Measurements from ENCODE around the gene HID1. TPM values are rescaled to one million over a fixed set of nuclear protein-coding genes. Genes with fewer than 3 reads are reported as not detected.
A peak's percentile ranks its signal among the peaks of the same experiment; 100 is the strongest.

Gene HID1
- total and polyA plus RNA-seq, 9 of the 15 experiments (the other 6 are each of a cell fraction or from before 2014, with no cell fraction given): 0.14 to 2.1 (median 0.54) TPM; not detected in 2

DNA sequence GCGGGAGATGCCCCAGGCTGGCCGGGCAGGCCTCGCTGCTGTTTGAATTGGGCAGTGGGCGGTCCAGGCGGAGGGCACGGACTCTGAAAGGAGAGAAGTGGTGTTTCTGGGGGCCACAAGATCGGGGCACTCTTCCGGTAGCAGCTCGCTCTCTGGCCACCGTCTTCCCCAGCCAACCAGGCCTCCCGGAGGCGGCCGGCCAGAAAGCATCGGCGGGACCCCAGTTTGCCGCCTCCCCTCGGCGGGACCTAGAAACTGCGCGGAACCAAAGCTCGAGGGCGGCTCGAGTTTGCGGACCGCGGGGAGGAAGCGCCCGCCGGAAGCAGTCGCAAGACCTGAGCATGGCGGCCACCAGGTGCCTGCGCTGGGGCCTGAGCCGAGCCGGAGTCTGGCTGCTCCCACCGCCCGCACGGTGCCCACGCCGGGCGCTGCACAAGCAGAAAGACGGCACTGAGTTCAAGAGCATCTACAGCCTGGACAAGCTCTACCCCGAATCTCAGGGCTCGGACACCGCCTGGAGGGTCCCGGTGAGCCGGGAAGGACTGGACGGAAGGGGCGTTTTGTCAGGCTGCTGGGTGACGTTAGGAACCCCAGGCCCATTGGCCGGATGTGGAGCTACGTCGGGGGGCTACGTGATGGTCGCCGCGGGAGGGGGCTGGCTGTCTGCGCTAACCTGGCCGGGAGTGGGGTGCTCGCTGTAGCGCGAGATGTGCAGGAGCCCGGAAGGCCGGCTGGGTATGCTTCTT lies 40.0 kb upstream of the HID1 start, which contains the start of gene MRPL58 (continued):
- no peak for TF ChIP-seq ELF2 (CRISPR knock-in tag; IDR thresholded peaks at IDR 0.05)
- TF ChIP-seq ZFP1 (CRISPR knock-in tag; IDR thresholded peaks at IDR 0.05): no peak
- no peak for TF ChIP-seq ZKSCAN3 (CRISPR knock-in tag; IDR thresholded peaks at IDR 0.05)
- no peak for TF ChIP-seq EWSR1 (IDR thresholded peaks at IDR 0.05; ENCODE audit: borderline replicate concordance, low read depth, partially characterized antibody)
- TF ChIP-seq POU5F1 (IDR thresholded peaks at IDR 0.05; ENCODE audit: borderline replicate concordance, low read depth, low read length, partially characterized antibody): no peak
- TF ChIP-seq MIER1 (IDR thresholded peaks at IDR 0.05; ENCODE audit: low read depth): no peak
- TF ChIP-seq ZNF431 (CRISPR knock-in tag; IDR thresholded peaks at IDR 0.05): peak; percentile 59; the same call in 1 of the 2 replicates
- no peak for TF ChIP-seq ZFPM2 (CRISPR knock-in tag; IDR thresholded peaks at IDR 0.05)
- TF ChIP-seq CHD4 (IDR thresholded peaks at IDR 0.05; ENCODE audit: insufficient read depth, insufficient replicate concordance, low read depth, low read length, poor library complexity, severe bottlenecking): no peak
- peak; percentile 18; the same call in 1 of the 2 replicates for TF ChIP-seq TCF3 (CRISPR knock-in tag; IDR thresholded peaks at IDR 0.05)
- TF ChIP-seq ZNF12 (CRISPR knock-in tag; IDR thresholded peaks at IDR 0.05): no peak
- TF ChIP-seq, protein P1, sequence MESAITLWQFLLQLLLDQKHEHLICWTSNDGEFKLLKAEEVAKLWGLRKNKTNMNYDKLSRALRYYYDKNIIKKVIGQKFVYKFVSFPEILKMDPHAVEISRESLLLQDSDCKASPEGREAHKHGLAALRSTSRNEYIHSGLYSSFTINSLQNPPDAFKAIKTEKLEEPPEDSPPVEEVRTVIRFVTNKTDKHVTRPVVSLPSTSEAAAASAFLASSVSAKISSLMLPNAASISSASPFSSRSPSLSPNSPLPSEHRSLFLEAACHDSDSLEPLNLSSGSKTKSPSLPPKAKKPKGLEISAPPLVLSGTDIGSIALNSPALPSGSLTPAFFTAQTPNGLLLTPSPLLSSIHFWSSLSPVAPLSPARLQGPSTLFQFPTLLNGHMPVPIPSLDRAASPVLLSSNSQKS (CRISPR knock-in tag; IDR thresholded peaks at IDR 0.05): no peak
- no peak for TF ChIP-seq ZNF197 (CRISPR knock-in tag; IDR thresholded peaks at IDR 0.05; ENCODE audit: low read depth)
- TF ChIP-seq, protein P2, sequence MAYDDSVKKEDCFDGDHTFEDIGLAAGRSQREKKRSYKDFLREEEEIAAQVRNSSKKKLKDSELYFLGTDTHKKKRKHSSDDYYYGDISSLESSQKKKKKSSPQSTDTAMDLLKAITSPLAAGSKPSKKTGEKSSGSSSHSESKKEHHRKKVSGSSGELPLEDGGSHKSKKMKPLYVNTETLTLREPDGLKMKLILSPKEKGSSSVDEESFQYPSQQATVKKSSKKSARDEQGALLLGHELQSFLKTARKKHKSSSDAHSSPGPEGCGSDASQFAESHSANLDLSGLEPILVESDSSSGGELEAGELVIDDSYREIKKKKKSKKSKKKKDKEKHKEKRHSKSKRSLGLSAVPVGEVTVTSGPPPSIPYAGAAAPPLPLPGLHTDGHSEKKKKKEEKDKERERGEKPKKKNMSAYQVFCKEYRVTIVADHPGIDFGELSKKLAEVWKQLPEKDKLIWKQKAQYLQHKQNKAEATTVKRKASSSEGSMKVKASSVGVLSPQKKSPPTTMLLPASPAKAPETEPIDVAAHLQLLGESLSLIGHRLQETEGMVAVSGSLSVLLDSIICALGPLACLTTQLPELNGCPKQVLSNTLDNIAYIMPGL (CRISPR knock-in tag; IDR thresholded peaks at IDR 0.05): peak; percentile 72; the same call in 1 of the 2 replicates
- TF ChIP-seq, protein P3, sequence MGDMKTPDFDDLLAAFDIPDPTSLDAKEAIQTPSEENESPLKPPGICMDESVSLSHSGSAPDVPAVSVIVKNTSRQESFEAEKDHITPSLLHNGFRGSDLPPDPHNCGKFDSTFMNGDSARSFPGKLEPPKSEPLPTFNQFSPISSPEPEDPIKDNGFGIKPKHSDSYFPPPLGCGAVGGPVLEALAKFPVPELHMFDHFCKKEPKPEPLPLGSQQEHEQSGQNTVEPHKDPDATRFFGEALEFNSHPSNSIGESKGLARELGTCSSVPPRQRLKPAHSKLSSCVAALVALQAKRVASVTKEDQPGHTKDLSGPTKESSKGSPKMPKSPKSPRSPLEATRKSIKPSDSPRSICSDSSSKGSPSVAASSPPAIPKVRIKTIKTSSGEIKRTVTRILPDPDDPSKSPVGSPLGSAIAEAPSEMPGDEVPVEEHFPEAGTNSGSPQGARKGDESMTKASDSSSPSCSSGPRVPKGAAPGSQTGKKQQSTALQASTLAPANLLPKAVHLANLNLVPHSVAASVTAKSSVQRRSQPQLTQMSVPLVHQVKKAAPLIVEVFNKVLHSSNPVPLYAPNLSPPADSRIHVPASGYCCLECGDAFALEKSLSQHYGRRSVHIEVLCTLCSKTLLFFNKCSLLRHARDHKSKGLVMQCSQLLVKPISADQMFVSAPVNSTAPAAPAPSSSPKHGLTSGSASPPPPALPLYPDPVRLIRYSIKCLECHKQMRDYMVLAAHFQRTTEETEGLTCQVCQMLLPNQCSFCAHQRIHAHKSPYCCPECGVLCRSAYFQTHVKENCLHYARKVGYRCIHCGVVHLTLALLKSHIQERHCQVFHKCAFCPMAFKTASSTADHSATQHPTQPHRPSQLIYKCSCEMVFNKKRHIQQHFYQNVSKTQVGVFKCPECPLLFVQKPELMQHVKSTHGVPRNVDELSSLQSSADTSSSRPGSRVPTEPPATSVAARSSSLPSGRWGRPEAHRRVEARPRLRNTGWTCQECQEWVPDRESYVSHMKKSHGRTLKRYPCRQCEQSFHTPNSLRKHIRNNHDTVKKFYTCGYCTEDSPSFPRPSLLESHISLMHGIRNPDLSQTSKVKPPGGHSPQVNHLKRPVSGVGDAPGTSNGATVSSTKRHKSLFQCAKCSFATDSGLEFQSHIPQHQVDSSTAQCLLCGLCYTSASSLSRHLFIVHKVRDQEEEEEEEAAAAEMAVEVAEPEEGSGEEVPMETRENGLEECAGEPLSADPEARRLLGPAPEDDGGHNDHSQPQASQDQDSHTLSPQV (IDR thresholded peaks at IDR 0.05): peak; percentile 68
- no peak for TF ChIP-seq CBFA2T2 (conservative IDR thresholded peaks at IDR 0.05)
- no peak for TF ChIP-seq CCAR2 (IDR thresholded peaks at IDR 0.05; ENCODE audit: low read depth, low read length)
- peak; percentile 33; the same call in 1 of the 2 replicates for TF ChIP-seq CREB1 (IDR thresholded peaks at IDR 0.05)
- TF ChIP-seq CREB1 (CRISPR knock-in tag; IDR thresholded peaks at IDR 0.05): 0 out of 2 replicates have a peak, but pooled peaks have one; percentile 45
- TF ChIP-seq BRD9 (IDR thresholded peaks at IDR 0.05; ENCODE audit: low read depth, partially characterized antibody): no peak
- TF ChIP-seq ZNF23 (CRISPR knock-in tag; IDR thresholded peaks at IDR 0.05): no peak
- no peak for TF ChIP-seq FOXM1 (IDR thresholded peaks at IDR 0.05; ENCODE audit: low read depth)
- no peak for TF ChIP-seq FOXM1 (CRISPR knock-in tag; IDR thresholded peaks at IDR 0.05; ENCODE audit: low read depth)
